Neural crest cell (in vitro differentiated cells): ENCODE data around the gene GLT1D1. TPM values are rescaled to one million over a fixed set of nuclear protein-coding genes. Genes with fewer than 3 reads are reported as not detected.
"Not testable (repeated sequence)": the region's sequence is repeated elsewhere in the genome, so short reads cannot be mapped to it uniquely, and the experiment has no call there.

Source experiments
- DNase-seq: peaks from one replicate; pipeline ENCODE4 v3.0.0; 2021; ENCODE audit warnings: low read depth, mixed read lengths, low spot score
- H3K27ac Mint-ChIP-seq: one replicate; pipeline ENCODE4 v1.8.0; 2021; ENCODE audit warnings: mild to moderate bottlenecking, mixed read lengths; ENCODE audit not compliant: unreplicated experiment
- H3K27me3 Mint-ChIP-seq: 2 replicates; pipeline ENCODE4 v1.8.0; 2021; ENCODE audit warnings: low read depth, mild to moderate bottlenecking, mixed read lengths
- H3K36me3 Mint-ChIP-seq: 2 replicates; pipeline ENCODE4 v1.8.0; 2021; ENCODE audit warnings: low read depth, mild to moderate bottlenecking, mixed read lengths
- H3K4me1 Mint-ChIP-seq: 2 replicates; pipeline ENCODE4 v1.8.0; 2021; ENCODE audit warnings: mixed read lengths
- H3K4me3 Mint-ChIP-seq: one replicate; pipeline ENCODE4 v1.8.0; 2021; ENCODE audit warnings: mild to moderate bottlenecking, mixed read lengths
- H3K9me3 Mint-ChIP-seq: 2 replicates; pipeline ENCODE4 v1.8.0; 2021; ENCODE audit warnings: mixed read lengths
- CTCF ChIP-seq: fragments of 200-600 bp; sonication (generic); conservative IDR thresholded peaks from 2 replicates; pipeline ENCODE4 v1.5.0; 2021; ENCODE audit warnings: antibody characterized with exemption, mild to moderate bottlenecking
- total RNA-seq: library from RNA; stranded (reverse); gene quantifications from 2 replicates; pipeline ENCODE4 v1.2.1, GENCODE V29; 2021

Gene GLT1D1
- total RNA-seq, 1 donor from 2014 or later = 7.4 TPM

- no peaks in the 10 kb centered on the region for H3K36me3 Mint-ChIP-seq
- H3K27me3 Mint-ChIP-seq = no peaks in the 10 kb centered on the region
- no peak for DNase-seq
- no peak for TF ChIP-seq CTCF
- no peaks in the 10 kb centered on the region for H3K9me3 Mint-ChIP-seq
- H3K4me1 Mint-ChIP-seq = peaks cover 7% of the 10 kb centered on the region
- no peak overlapping the region for H3K27ac Mint-ChIP-seq
- no peak overlapping the region for H3K4me3 Mint-ChIP-seq
Measured at GRCh38 chr12:128830505-128830893, 22.8 kb upstream of the GLT1D1 start.

- Mint-ChIP-seq H3K4me3 (no peak overlapping the region), H3K27ac (no peak overlapping the region), H3K36me3 (no peaks in the 10 kb centered on the region), H3K4me1 (no peaks in the 10 kb centered on the region), H3K27me3 (no peaks in the 10 kb centered on the region), H3K9me3 (no peaks in the 10 kb centered on the region)
- TF ChIP-seq CTCF = no peak
- no peak for DNase-seq
Measured at GRCh38 chr12:128833418-128833817, 19.9 kb upstream of the GLT1D1 start.

GRCh38 chr12:128839885-128840284 lies 13.4 kb upstream of the GLT1D1 start:
- H3K36me3 Mint-ChIP-seq, DNase-seq, H3K4me1 Mint-ChIP-seq, H3K9me3 Mint-ChIP-seq, H3K27ac Mint-ChIP-seq, H3K4me3 Mint-ChIP-seq, H3K27me3 Mint-ChIP-seq: not testable (repeated sequence)

GRCh38 chr12:128840862-128841468 lies 12.3 kb upstream of the GLT1D1 start:
- DNase-seq = no peak
- no peak overlapping the region for H3K27ac Mint-ChIP-seq

GRCh38 chr12:128842579-128842978 lies 10.7 kb upstream of the GLT1D1 start:
- H3K36me3 Mint-ChIP-seq = no peaks in the 10 kb centered on the region
- no peak overlapping the region for H3K27ac Mint-ChIP-seq
- H3K4me1 Mint-ChIP-seq = no peaks in the 10 kb centered on the region
- no peak for DNase-seq
- H3K4me3 Mint-ChIP-seq = no peak overlapping the region
- no peak for TF ChIP-seq CTCF
- no peaks in the 10 kb centered on the region for H3K9me3 Mint-ChIP-seq
- H3K27me3 Mint-ChIP-seq = no peaks in the 10 kb centered on the region

More at GRCh38 chr12:128840862-128841468, 12.3 kb upstream of the GLT1D1 start:
- no peaks in the 10 kb centered on the region for H3K9me3 Mint-ChIP-seq
- H3K4me1 Mint-ChIP-seq = no peaks in the 10 kb centered on the region
- H3K4me3 Mint-ChIP-seq = no peak overlapping the region
- TF ChIP-seq CTCF = no peak
- no peaks in the 10 kb centered on the region for H3K36me3 Mint-ChIP-seq
- H3K27me3 Mint-ChIP-seq = no peaks in the 10 kb centered on the region

GRCh38 chr12:128843538-128843937 lies 9.7 kb upstream of the GLT1D1 start:
- H3K27ac Mint-ChIP-seq = no peak overlapping the region
- H3K4me3 Mint-ChIP-seq = no peak overlapping the region
- no peaks in the 10 kb centered on the region for H3K27me3 Mint-ChIP-seq
- no peaks in the 10 kb centered on the region for H3K9me3 Mint-ChIP-seq
- no peak for DNase-seq
- H3K36me3 Mint-ChIP-seq = peaks cover 2% of the 10 kb centered on the region
- no peaks in the 10 kb centered on the region for H3K4me1 Mint-ChIP-seq
- no peak for TF ChIP-seq CTCF
